ENCODE data around the gene SLC33A1.

SLC33A1 gene

GRCh38 chr3:155792532-155792931 is 61.7 kb downstream of the SLC33A1 start:
- FAIRE-seq: no peak
- DNase-seq (ENCODE audit: low spot score): no peak

GRCh38 chr3:155791190-155791589 is 63.0 kb downstream of the SLC33A1 start:
- FAIRE-seq (no peak), DNase-seq (ENCODE audit: low spot score) (no peak)

GRCh38 chr3:155790272-155790925 is 63.8 kb downstream of the SLC33A1 start:
- no peak for DNase-seq (ENCODE audit: low spot score)
- FAIRE-seq: no peak

GRCh38 chr3:155785662-155786295 is 68.4 kb downstream of the SLC33A1 start:
- FAIRE-seq (no peak), DNase-seq (ENCODE audit: low spot score) (no peak)

GRCh38 chr3:155782390-155782953 is 71.8 kb downstream of the SLC33A1 start:
- DNase-seq (ENCODE audit: low spot score) (no peak), FAIRE-seq (no peak)

- FAIRE-seq (no peak), DNase-seq (ENCODE audit: low spot score) (no peak)
These were observed 73.9 kb downstream of the SLC33A1 start for GRCh38 chr3:155780291-155780690.

GRCh38 chr3:155778462-155778861 is 75.8 kb downstream of the SLC33A1 start:
- DNase-seq (ENCODE audit: low spot score) (no peak), FAIRE-seq (no peak)

GRCh38 chr3:155772801-155773200 is 81.4 kb downstream of the SLC33A1 start:
- FAIRE-seq: no peak

GRCh38 chr3:155771126-155771525 is 83.1 kb downstream of the SLC33A1 start:
- DNase-seq (ENCODE audit: low spot score): no peak
- no peak for FAIRE-seq

More at GRCh38 chr3:155772801-155773200, 81.4 kb downstream of the SLC33A1 start:
- no peak for DNase-seq (ENCODE audit: low spot score)
